GM19240 (cell line): ENCODE data around the gene MARVELD3.

ENCODE experiments used
- DNase-seq: peaks from one replicate; pipeline ENCODE4 v3.0.0; 2011; ENCODE audit warnings: low spot score; ENCODE audit not compliant: insufficient read length

The MARVELD3 gene

GRCh38 chr16:71623597-71623996, 2.4 kb upstream of the MARVELD3 start:
- DNase-seq: no peak

DNA sequence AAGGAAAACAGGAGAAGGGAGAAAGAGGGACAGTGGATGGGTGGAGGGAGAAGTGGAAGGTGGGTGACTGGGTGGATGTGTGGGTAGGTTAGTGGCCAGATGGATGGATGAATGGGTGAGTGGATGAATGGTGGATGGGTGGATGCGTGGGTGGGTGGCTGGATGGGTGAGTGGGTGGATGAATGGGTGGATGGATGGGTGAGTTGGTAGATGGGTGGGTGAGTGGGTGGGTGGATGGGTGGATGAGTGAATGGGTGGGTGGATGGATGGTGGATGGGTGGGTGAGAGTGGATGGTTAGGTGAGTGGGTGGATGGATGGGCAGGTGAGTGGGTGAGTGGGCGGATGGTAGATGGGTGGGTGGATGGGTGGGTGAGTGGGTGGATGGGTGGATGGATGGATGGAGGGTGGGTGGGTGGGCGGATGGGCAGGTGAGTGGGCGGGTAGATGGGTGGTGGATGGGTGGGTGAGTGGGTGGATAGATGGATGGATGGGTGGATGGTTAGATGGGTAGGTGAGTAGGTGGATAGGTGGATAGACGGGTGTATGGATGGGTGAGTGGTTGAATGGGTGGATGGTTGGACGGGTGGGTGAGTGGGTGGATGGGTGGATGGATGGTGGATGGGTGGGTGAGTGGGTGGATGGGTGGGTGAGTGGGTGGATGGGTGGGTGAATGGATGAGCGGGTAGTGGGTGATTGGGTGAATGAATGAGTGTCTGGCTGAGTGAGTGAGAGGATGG, 702 bp upstream of the MARVELD3 start:
- no peak for DNase-seq

DNA sequence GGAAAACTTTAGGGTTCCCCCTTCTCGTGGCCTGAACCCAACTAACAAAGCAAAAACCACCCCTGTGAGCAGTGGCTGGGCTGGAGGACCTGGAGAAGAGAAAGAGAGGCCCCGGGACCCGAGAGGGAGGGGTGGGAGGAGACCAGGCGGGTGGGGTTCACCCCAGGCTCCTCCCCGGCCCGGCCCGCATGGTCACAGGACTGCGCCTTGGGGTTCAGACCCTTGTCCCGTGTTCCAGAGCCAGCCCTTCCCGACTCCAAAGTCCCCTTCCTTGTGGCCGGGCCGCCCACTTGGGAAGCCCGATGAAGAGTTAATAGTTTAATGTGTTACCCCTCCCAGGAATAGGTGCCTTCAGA, 852 bp downstream of the MARVELD3 start:
- DNase-seq: no peak

DNA sequence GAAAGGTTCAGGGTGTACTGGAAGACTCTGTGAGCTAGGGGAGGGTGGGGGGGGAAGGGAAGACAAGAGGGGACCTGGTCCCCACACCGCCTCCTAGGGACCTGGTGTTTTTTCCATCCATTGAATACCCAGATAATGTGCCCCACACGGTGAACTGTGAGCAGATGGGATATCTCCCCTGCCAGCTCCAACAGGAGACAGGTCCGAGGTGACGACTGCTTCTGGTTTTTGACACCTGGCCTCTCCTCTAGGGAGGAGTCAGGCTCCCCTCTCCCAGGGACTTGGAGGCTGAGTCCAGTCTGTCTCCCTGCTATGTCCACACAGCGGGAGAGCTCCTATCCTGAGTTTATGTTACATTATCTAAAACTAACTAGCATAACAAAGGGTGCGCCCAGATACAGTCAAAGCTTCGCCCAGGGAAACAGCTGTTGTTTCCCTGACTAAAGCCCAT, 1.8 kb downstream of the MARVELD3 start:
- DNase-seq: no peak

- no peak for DNase-seq
These were observed 2.8 kb downstream of the MARVELD3 start for GRCh38 chr16:71628810-71629209.

- DNase-seq: no peak
These were observed 3.5 kb downstream of the MARVELD3 start for GRCh38 chr16:71629278-71630016.

DNA sequence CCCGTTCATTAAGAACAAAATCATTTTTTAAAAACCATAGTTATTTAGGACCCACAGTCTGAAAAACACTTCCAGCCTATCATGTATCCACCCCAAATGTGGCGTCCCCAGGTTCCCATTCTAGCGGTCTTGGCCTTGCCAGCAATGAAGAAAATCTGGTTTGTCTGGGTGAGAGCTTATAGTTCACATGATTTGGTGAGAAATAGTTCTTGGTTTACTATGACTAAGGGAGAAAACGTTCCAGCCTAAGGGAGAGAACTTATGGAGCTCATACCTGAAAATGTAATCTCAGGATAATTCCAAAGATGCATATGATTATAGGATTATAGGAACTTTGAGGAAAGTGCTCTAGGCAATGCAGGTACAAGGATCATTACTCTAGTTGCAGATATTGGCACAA, 4.8 kb downstream of the MARVELD3 start:
- no peak for DNase-seq

- DNase-seq: no peak
These were observed 5.8 kb downstream of the MARVELD3 start for GRCh38 chr16:71631776-71632175.

- DNase-seq: no peak
These were observed 9.6 kb downstream of the MARVELD3 start for GRCh38 chr16:71635632-71636031.

GRCh38 chr16:71637398-71637797, 11.4 kb downstream of the MARVELD3 start:
- no peak for DNase-seq

DNA sequence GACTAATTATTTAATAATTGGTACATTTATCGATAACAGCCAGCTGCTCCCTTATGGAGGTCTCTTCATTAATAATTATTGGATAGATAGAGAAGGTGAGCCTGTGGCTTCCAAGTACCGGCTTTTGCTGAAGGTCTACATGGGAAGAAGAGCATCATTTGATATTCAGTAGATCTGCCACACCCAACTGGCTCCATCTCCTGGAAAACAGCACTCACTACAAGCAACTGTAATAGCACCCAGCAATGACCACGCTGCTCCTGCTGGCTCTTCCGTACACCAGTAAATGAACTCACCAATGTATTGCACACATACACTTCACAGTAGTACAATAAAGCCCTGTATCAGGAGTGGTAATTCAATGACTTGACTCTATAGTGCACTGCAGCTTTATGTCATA, 19.5 kb downstream of the MARVELD3 start:
- no peak for DNase-seq

DNA sequence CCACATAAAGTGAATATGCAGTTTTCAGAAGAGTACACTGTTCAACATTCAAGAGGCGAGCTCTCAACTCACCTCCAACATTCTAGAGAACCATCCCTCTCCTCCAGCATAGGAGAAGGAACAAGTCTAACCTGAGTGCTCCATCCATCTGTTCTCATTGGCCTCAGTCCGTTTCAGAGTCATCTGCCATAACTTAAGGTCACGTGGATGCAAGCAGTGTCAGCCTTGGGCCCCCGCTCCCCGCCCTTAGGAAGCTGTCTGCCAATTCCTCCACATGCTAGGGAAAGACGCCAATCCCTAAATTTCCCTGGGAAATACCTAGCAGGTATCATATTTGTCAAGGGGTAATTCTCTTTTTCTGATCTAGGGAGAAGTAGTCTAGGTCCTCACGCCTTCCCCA, 21.4 kb downstream of the MARVELD3 start:
- DNase-seq: no peak

GRCh38 chr16:71648162-71648561, 22.2 kb downstream of the MARVELD3 start:
- DNase-seq: no peak

DNA sequence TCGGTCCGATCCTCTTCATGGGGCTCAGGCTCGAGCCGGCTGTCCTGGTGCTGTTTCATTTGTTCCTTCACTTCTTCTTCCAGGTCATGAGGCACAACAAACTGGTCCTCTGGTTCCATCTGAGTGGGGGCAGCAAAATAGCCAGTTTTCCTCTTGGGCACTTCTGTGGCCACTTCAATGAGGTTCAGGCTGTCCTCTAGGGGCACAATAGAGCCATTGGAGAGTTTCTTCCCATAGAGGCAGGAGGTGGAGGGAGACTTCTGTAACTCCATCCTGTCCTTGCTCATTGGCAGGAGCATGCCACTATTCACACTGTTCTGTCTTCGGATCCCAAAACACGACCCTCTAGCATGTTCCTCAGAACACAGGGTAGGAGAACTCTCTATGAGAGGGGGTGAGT, 22.9 kb downstream of the MARVELD3 start:
- DNase-seq: no peak

DNA sequence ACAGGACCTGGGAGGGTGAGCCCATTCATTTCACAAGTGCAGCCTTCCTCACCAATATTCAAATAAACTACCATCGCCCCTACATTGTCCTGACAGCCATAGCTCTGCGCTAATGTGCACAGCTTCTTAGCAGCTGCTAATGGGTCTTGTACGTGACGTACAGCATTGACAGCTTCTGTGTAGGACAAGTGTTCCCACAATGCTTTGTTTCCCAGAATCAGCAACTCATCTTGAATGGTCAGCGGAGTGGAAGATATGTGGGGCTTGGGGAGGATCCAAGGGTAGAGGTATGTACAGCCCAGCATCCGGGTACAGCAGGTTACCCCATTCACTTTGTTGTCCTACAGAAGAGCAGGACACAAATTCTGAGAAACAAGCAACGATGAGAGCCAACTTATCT, 23.7 kb downstream of the MARVELD3 start:
- DNase-seq: no peak

DNA sequence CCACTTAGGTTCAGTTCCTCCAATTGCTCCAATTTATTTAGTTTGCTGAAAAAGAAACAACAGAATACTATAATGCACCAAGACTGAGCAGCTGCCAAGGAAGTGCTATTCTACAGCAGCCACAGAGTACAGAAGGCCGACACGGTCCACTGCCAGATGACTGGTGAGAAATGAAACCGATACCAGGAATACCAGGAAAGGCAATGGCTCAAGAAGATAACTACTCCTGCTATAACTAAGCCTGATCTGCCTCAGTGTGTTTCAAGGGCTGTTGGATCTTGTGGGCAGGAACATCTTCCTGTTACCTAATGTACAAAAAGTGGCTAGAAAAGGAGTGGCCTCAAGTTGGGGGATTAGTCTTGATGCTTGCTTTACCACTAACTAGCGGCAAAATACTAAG, 32.8 kb downstream of the MARVELD3 start:
- DNase-seq: no peak

DNA sequence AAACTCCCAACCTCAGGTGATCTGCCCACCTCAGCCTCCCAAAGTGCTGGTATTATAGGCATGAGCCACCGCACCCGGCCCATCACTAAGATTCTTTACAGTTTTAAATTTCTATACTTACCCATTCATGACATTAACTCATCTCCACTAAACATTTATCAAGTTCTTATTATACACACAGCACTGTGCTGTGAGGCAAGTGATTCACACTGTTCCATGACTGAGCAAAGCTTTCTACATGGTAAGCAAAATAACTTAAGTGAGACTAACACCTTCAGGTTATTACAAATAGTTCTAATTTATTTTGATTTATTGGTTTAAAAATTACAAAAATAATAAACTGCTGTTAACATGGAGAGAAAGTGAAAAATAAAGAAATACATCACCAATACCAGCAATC, 33.5 kb downstream of the MARVELD3 start:
- DNase-seq: no peak

- no peak for DNase-seq
These were observed 40.3 kb downstream of the MARVELD3 start for GRCh38 chr16:71666264-71666663.

GRCh38 chr16:71666928-71667707, 41.1 kb downstream of the MARVELD3 start:
- no peak for DNase-seq

- DNase-seq: no peak
These were observed 44.0 kb downstream of the MARVELD3 start for GRCh38 chr16:71669926-71670536.

DNA sequence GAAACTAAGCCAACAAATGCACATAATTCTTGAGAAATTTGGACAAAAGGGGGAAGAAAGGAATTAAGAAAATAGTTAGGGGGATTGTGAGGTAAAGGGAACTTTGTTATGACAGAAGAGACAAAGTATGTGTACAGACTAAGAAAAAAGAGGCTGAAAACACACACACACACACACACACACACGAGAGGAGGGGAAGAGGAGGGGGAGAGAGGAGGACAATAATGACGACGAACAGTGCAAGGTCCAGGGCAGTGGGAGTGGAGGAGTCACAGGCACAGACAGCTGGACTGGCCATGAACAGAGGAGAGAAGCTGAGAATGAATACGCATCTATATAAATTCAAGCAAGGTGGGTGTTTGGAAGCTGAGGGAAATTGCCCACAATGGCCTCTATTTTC, 44.6 kb downstream of the MARVELD3 start:
- DNase-seq: no peak

- DNase-seq: no peak
These were observed 45.2 kb downstream of the MARVELD3 start for GRCh38 chr16:71671165-71671564.
